Large intestine (tissue), 3 donors: ENCODE measurements around the gene NR5A2. TPM values are rescaled to one million over a fixed set of nuclear protein-coding genes. Genes with fewer than 3 reads are reported as not detected.

Source experiments
- DNase-seq, 2 donors: peaks; one replicate each; pipeline versions ENCODE4 v3.0.0 to v3.0.0-alpha.2; 2013
- H3K27ac ChIP-seq: one replicate; pipeline ENCODE4 v1.5.1; 2013; ENCODE audit warnings: low read length
- H3K27me3 ChIP-seq: 2 replicates; pipeline ENCODE4 v1.6.1; 2013; ENCODE audit warnings: low read length; ENCODE audit not compliant: control insufficient read depth, insufficient read depth
- H3K36me3 ChIP-seq: 2 replicates; pipeline ENCODE4 v1.6.1; 2013; ENCODE audit warnings: low read length; ENCODE audit not compliant: control insufficient read depth, insufficient read depth
- H3K4me1 ChIP-seq: one replicate; pipeline ENCODE4 v1.6.1; 2013; ENCODE audit warnings: low read length; ENCODE audit not compliant: control insufficient read depth, insufficient read depth
- H3K4me3 ChIP-seq: one replicate; pipeline ENCODE4 v1.5.1; 2013; ENCODE audit warnings: low read length
- H3K9me3 ChIP-seq: one replicate; pipeline ENCODE4 v1.6.1; 2013; ENCODE audit warnings: mild to moderate bottlenecking, low read depth, low read length, moderate library complexity; ENCODE audit not compliant: control insufficient read depth
- WGBS: methylation state at CpG from one replicate; pipeline ENCODE4 v1.1.5; 2013; ENCODE audit warnings: low lambda C conversion rate; ENCODE audit not compliant: insufficient coverage; 5-methylcytosine and 5-hydroxymethylcytosine counted together
- polyA plus RNA-seq: library from polyadenylated mRNA; unstranded; fragments of 120-200 nt; gene quantifications from one replicate; pipeline ENCODE4 v1.2.1, GENCODE V29; 2013

The NR5A2 gene
- polyA plus RNA-seq, 1 donor = 36.5 TPM

DNA sequence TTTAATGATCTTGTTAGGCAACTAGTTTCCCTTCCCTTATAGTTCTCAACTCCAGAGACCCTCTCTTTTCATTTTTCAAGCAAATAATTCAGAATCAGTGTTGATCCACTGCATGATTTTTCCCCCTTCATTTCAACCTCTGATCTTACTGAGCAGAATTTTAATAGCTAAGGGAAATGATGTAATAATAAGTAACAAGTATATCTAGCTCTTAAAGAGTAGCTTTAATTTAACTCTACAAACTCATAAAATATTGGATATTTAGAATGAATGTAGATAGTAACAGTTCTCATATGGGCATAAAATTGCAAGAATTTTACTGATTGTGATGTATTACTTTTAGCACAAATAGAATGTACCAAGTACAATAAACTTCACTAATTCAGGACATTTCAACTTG lies 130.2 kb downstream of the NR5A2 start:
- H3K4me3 ChIP-seq = no peak overlapping the region
- no peaks in the 10 kb centered on the region for H3K9me3 ChIP-seq
- H3K36me3 ChIP-seq = peaks cover 17% of the 10 kb centered on the region
- peaks cover 10% of the 10 kb centered on the region for H3K4me1 ChIP-seq
- no peak for DNase-seq
- no peak overlapping the region for H3K27ac ChIP-seq
- no peaks in the 10 kb centered on the region for H3K27me3 ChIP-seq

- no peak overlapping the region for H3K4me3 ChIP-seq
- peaks cover 20% of the 10 kb centered on the region for H3K36me3 ChIP-seq
- H3K4me1 ChIP-seq = peaks cover 7% of the 10 kb centered on the region
- H3K9me3 ChIP-seq = no peaks in the 10 kb centered on the region
- H3K27me3 ChIP-seq = no peaks in the 10 kb centered on the region
- H3K27ac ChIP-seq = no peak overlapping the region
- no CpG with 5 or more reads among the region's 4 CpGs for WGBS
- no peak for DNase-seq
Measured at GRCh38 chr1:200161801-200162200, 134.3 kb downstream of the NR5A2 start.

GRCh38 chr1:200162258-200162657 lies 134.7 kb downstream of the NR5A2 start:
- Histone ChIP-seq H3K4me3 (no peak overlapping the region), H3K9me3 (no peaks in the 10 kb centered on the region), H3K27me3 (no peaks in the 10 kb centered on the region), H3K36me3 (peaks cover 20% of the 10 kb centered on the region), H3K27ac (no peak overlapping the region), H3K4me1 (peaks cover 7% of the 10 kb centered on the region)
- WGBS = 54% methylated on average over 5 of the region's 6 CpGs
- DNase-seq = peak in 1 of 2 donors; percentile 28

- Histone ChIP-seq H3K27me3 (no peaks in the 10 kb centered on the region), H3K27ac (no peak overlapping the region), H3K4me3 (no peak overlapping the region), H3K9me3 (no peaks in the 10 kb centered on the region), H3K36me3 (peaks cover 20% of the 10 kb centered on the region), H3K4me1 (peaks cover 10% of the 10 kb centered on the region)
- no peak for DNase-seq
Measured at GRCh38 chr1:200162877-200163276, 135.4 kb downstream of the NR5A2 start.

GRCh38 chr1:200163911-200164310 lies 136.4 kb downstream of the NR5A2 start:
- no peak for DNase-seq
- Histone ChIP-seq H3K9me3 (no peaks in the 10 kb centered on the region), H3K27me3 (no peaks in the 10 kb centered on the region), H3K4me3 (no peak overlapping the region), H3K27ac (no peak overlapping the region), H3K4me1 (peaks cover 12% of the 10 kb centered on the region), H3K36me3 (peaks cover 20% of the 10 kb centered on the region)
- 100% methylated on average over 1 of the region's 3 CpGs for WGBS

DNA sequence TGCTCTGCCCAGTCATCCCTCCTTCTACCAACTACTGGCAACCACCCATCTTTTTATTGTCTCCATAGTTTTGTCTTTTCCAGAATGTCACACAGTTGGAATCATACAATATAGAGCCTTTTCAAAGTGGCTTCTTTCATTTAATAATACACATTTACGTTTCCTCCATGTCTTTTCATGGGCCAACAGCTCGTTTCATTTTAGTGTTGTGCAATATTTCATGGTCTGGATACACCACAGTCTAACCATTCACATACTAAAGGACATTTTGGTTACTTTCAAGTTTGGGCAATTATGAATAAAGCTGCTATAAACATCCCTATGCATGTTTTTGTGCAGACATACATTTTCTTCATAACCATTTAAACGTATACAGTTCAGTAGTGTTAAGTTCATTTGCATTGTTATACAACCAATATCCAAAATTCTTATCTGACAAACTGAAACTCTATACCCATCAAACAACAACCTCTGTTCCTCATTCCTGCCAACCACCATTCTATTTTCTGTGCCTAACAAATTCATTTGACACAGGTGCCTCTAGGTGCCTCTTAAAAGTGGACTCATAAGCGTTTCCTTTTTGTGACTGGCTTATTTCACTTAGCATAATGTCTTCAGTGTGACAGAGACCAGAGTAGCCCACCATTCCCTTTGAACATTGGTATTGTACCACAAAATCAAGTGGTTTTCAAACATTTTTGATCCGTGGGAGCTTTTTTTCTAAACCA lies 138.1 kb downstream of the NR5A2 start:
- no peak for DNase-seq
- H3K4me3 ChIP-seq = no peak overlapping the region
- H3K27ac ChIP-seq = no peak overlapping the region
- WGBS = 92% methylated on average over 2 of the region's 5 CpGs
- H3K36me3 ChIP-seq = peaks cover 10% of the 10 kb centered on the region
- no peaks in the 10 kb centered on the region for H3K27me3 ChIP-seq
- H3K4me1 ChIP-seq = peaks cover 13% of the 10 kb centered on the region
- H3K9me3 ChIP-seq = no peaks in the 10 kb centered on the region

DNA sequence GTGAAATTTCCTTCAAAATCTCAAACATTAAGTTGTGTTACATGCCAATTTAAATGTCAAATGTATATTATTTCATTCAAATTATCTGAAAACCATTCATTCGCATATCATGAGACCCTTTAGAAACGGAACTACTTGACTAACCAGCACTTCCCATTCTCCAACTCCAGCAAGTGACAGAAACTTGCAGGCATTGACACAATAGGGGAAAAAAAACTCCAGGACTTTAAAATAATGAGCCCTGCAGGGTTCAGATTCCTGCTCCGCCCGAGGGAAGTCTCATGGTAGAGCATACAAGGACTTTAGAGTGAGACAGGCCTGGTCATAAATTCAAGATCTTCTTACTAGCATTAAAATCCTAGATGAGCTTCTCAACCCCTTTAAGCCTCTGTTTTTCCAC lies 138.9 kb downstream of the NR5A2 start:
- peaks cover 13% of the 10 kb centered on the region for H3K4me1 ChIP-seq
- no peak overlapping the region for H3K27ac ChIP-seq
- H3K36me3 ChIP-seq = peaks cover 10% of the 10 kb centered on the region
- no peak overlapping the region for H3K4me3 ChIP-seq
- no peaks in the 10 kb centered on the region for H3K9me3 ChIP-seq
- DNase-seq = peak in 1 of 2 donors; percentile 54
- WGBS = 76% methylated on average over 2 of the region's 4 CpGs
- H3K27me3 ChIP-seq = no peaks in the 10 kb centered on the region

DNA sequence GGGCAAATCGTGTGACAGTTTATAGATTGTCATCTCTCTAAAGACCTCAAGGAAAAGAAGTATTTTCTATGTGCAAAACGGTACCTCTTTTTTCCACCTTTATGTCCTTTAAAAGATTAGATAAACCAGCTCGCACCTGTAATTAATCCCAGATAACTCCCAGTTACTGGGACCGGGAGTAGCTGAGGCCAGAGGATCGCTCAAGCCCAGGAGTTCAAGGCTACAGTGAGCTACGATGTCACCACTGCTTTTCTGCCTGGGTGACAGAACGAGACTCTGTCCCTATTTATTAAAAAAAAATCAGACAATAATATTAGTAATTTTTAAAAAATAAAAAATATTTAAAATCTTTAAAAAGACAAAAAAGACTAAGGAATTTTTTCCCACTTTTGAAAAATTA lies 141.4 kb downstream of the NR5A2 start:
- DNase-seq = peak in 1 of 2 donors; percentile 16
- H3K27me3 ChIP-seq = no peaks in the 10 kb centered on the region
- peaks cover 7% of the 10 kb centered on the region for H3K36me3 ChIP-seq
- peaks cover 6% of the 10 kb centered on the region for H3K4me1 ChIP-seq
- H3K4me3 ChIP-seq = no peak overlapping the region
- 30% methylated on average over 2 of the region's 7 CpGs for WGBS
- H3K9me3 ChIP-seq = no peaks in the 10 kb centered on the region
- no peak overlapping the region for H3K27ac ChIP-seq

- no peak for DNase-seq
- Histone ChIP-seq H3K27ac (no peak overlapping the region), H3K4me1 (peaks cover 6% of the 10 kb centered on the region), H3K4me3 (no peak overlapping the region), H3K36me3 (peaks cover 10% of the 10 kb centered on the region), H3K9me3 (no peaks in the 10 kb centered on the region), H3K27me3 (no peaks in the 10 kb centered on the region)
- WGBS = no CpG with 5 or more reads among the region's 4 CpGs
Measured at GRCh38 chr1:200172311-200172710, 144.8 kb downstream of the NR5A2 start.

GRCh38 chr1:200173097-200173618 lies 145.6 kb downstream of the NR5A2 start:
- H3K27me3 ChIP-seq = no peaks in the 10 kb centered on the region
- 59% methylated on average over 2 of the region's 2 CpGs for WGBS
- no peaks in the 10 kb centered on the region for H3K9me3 ChIP-seq
- no peak overlapping the region for H3K4me3 ChIP-seq
- H3K36me3 ChIP-seq = peaks cover 10% of the 10 kb centered on the region
- DNase-seq = no peak
- H3K27ac ChIP-seq = no peak overlapping the region
- peaks cover 3% of the 10 kb centered on the region for H3K4me1 ChIP-seq
